Right renal cortex interstitium (tissue), 3 donors: ENCODE data around the gene KRI1. TPM values are rescaled to one million over a fixed set of nuclear protein-coding genes. Genes with fewer than 3 reads are reported as not detected.

Experiments used
- DNase-seq, 3 donors: peaks; one replicate each; pipeline ENCODE4 v3.0.0-alpha.2; 2013; ENCODE audit warnings: low read depth in 3 of 3, low spot score in 2 of 3
- polyA plus RNA-seq, 3 donors: library from polyadenylated mRNA; unstranded; fragments of 120-200 nt; gene quantifications; one replicate each; pipeline ENCODE4 v1.2.1, GENCODE V29; 2013; ENCODE audit not compliant: insufficient read length in 3 of 3

KRI1 gene
- polyA plus RNA-seq, result 10 to 100 TPM; 28.7 to 38.8 (median 37.1) TPM

DNA sequence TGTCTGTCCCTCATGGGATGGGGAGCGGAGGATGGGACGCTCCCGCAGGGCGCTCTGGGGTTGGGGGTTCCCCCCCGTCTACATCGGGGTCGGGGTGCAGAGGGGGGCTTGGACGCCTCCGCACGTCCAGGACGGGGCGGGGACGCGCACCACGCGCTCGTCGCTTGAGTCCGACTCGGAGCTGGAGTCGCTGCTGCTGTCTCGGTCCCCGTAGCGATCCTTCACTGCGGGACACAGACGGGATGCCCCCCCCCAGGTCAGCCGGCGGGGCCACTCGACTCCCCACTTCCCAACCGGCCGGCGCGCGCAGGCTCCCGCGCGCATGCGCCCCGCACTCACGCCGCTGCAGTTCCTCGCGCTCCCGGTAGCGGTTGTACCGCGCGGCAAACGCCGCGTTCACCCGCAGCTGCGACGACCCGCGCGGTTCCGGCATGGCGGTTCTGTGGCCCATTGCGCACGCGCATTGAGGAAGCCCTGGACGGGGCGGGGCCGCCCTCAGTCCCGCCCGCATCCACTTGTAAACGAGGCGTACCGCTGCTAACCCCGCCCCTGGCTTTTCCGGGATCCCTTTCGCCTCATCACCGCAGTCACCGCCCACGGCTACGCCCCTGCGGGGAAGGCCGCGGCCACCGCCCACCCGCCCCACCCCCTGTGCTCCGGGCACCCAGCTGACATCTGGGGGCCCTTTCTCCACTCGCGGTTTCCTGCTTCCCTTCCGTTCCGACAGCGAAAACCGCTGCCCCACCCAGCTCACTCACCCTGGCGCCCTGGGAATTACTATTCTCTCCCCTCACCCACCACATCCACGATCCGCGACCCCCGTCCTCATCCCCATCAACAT lies at the start of gene KRI1:
Gene KRI1, minus strand, starts transcription at position 444 of the 841 bp plus-strand sequence. Its CDS starts 11 bp downstream, at position 433.
- peak; percentile 86 to 94 (median 90) for DNase-seq

DNA sequence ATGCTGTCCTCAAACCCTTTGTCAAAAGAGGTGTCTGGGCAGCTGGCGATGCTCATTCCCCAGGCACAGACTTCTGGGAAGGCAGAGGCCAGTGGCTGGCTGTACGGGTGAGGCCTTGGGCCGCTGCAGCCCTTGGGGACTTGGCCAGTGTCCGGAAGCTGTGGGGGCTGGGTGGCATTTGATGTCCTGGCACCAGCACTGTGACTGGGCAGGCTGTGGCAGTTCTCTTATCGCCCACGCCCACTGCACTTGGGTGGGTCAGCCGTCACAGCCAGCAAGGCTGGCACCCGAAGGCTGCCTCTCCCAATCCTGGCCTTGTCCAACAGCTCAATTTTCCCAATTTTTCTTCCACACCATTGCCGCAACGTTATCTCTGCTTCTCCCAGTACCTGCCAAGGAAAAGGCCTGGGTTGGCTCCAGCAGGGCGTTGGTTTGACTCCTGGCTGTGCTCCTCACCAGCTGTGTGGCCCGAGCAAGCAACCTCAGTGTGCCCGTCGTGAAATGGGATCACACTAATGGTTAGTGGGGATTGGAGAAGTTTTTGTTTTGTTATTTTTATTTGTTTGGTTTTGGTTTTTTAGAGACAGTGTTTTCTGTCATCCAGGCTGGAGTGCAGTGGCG lies 46.8 kb upstream of the KRI1 start:
- no peak for DNase-seq

DNA sequence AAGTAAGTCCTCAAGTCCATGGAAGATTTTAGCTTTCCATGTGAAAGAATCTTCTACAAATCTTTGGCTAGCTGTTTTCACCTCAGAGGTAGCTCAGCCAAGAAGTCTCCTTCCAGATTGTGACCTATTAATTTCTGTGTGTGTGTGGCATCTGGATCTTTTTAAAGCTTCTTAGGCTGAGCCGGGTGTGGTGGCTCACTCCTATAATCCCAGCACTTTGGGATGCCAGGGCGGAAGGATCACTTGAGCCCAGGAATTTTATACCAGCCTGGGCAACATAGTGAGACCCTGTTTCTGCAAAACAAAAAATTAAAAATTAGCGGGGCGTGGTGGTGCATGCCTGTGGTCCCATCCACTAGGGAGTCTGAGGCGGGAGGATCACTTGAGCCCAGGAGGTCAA lies 46.1 kb upstream of the KRI1 start:
- no peak for DNase-seq

DNA sequence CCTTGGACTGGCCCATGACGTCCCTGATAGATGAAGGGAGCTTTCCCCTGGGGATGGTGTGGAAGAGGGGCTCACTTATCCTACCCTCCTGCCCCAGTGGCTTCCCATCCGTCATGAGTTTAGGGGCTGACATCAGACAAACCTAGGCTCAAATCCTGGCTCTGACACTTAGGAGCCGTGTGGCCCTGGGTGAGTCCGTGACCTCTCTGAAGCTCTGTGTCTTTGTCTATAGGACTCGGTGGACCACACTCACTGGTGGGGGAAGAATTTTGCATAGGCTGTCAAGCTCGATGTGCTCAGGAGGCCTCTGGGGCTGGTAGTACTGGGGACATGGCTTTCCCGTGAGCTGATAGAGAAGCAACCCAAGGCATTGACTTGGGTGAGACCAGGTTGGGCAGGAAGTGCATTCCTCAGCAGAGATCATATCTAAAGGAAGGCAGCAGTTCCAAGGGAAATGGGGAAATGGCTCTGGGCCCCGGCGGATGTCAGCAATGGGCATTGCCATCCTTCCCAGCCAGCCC lies 38.7 kb upstream of the KRI1 start:
- DNase-seq, result no peak

DNA sequence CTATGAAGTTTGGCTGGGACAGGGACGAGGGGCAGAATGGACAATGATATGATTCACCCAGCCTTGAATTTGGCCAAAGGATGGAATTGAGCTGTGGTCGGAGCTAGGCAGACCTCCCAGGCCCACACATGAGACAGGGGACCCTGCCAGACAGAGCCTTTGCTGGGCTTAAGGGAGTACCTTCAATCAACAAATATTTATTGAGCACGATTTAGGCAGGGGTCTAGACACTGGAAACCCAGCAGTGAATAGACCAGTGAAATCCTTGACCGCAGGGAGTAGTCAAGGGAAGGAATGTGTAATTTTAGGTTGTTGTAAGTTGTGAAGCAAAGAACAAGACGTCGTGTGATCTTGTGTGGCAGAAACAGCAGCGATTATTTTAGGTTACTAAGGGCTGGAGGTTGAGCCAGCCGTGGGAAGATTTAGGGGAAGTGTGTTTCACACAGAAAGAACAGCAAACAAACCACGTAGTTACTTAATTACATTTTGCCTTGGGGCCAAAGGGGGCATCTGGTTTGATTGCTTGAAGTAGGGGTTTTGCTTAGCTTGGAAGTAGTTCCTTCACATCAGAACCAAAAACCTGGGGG lies 38.2 kb upstream of the KRI1 start:
- no peak for DNase-seq

DNA sequence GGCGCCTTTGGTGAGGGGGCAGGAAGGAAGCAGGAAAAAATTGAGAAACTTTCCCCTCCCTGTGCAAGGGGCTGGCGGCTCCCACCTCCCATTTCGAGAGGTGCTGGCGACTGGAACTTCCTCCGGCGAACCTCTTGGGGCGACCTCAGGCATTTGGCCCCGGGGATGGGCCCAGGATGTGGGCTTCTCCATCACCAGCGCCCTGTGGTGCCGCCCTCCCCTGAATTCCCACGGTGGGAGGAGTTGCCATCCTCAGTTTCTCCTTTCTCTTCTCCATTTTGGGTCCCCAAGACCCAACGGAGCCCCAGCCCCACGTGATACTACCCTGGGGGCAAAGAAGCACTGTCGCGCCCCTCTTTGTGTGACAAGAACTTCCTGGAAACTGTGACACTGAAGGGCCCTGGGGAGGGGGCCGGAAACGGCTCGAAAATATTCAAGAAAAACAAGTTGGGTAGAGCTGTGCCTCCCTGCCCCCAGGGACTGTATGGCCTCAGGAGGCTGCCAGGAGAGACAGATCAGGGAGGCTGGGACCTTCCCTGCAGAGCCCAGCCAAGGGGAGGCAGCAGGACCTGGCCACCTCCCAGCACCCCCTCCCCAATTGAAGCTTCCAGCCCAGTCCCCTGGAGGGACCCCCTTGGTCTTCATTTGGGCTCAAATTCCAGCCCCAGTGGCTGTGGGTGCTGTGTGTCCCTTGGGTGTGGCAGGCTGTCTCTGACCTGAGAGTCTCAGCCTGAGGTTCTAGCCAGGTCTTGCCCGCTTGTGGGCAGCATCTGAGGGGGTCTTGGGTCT lies 37.5 kb upstream of the KRI1 start:
- no peak for DNase-seq

DNA sequence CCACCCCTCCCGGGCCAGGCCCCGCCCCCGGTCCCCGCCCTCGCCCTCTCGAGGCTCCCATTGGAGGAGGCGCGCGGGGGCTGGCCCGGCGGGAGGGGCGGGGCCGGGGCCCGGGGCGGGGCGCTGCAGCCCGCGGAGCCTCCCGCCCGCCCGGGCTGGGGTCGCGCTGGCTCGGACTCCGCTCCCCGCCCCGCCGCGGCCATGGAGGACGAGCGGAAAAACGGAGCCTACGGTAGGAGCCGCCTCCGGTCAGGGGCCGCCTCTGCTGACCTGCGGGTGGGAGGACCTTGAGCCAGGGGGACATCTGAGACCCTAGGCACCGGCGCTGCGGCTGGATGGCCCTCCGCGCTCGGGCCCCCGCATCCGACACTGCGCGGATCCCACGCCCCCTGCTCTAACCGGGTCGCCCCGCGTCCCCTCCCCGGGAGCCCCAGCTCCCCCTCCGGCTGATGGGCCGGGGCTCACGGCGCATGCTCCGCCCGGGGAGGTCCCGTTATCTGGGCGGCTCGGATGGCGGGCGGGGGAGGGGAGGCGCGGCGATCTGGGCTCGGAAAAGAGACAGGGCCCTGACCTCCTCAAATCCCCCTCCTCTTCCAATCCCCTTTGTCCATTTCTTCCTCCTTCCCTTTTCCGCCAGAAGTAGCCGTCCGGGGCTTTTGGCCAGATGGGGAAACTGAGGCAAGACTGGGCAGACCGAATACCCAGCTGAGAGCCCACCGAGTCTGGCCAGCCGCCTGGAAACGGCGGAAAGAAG lies 36.7 kb upstream of the KRI1 start:
- peak in 2 of 3 donors; percentile 49 for DNase-seq

DNA sequence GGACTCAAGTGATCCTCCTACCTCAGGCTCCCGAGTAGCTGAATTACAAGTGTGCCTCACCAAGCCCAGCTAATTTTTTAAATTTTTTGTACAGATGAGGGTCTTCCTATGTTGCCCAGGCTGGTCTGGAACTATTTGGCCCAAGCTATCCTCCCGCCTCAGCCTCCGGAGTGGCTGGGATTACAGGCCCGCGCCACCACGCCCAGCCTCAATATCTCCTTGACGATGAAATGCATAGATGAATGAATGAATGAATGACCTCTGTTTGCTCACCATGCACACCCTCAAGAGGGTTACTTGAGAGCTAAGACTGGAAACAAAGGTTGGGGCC lies 36.2 kb upstream of the KRI1 start:
- DNase-seq, result no peak

DNA sequence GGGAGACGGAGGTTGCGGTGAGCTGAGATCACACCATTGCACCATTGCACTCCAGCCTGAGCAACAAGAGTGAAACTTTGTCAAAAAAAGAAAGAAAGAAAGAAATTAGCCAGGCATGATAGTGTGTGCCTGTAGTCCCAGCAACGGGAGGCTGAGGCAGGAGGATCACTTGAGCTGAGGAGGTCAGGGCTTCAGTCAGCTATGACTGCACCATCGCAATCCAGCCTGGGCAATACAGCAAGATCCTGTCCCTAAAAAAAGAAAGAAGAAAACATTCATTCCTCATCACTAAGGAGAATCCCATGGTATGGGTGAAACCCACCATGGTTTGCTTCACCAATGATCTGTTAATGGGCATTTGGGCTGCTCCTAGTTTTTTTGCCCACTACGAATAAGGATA lies 34.3 kb upstream of the KRI1 start:
- DNase-seq, result no peak

DNA sequence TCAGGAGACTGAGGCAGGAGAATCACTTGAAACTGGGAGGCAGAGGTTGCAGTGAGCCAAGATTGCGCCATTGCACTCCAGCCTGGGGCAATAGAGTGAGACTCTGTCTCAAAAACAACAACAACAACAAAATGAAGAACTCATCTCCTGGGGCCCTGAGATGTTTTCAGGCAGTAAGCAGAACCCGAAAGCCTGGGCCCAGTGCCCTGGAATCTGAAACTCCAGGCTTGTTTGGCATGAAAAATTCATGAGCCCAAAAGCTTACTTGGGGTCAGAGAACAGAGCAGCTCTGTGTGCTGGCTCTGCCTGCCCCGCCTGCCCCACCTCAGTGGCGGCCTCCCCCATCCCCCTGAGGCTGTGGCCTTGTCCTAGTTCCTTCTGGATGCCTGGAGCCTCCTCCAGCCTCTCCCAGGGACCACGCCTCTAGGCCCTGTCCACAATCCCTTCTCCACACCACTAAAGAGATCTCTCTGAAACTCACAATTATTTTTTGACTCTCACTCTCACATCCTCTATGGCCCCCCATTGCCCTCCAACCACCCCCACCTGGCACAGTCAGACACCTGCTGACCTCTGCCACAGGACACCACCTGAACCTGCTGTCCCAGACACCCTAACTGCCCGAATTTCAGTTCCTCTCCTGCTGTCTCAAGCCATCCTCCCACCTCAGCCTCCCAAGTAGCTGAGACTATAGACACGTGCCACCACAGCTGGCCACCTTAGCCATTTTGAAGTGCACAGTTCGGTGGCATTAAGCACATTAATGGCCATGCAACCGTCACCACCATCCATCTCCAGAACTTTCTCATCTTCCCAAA lies 28.2 kb upstream of the KRI1 start:
- DNase-seq, result no peak

DNA sequence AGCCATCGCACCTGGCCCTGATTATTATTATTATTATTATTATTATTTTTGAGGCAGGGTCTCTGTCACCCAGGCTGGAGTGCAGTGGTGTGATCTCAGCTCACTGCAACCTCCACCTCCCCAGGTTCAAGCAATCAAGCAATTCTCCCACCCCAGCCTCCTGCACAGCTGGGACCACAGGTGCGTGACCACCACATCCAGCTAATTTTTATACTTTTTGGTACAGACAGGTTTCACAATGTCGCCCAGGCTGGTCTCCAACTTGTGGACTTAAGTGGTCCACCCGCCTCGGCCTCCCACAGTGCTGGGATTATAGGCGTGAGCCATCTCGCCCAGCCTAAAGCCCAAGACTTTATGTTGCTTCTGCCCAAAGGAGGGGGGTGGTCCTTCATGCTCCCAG lies 27.3 kb upstream of the KRI1 start:
- DNase-seq, result no peak

DNA sequence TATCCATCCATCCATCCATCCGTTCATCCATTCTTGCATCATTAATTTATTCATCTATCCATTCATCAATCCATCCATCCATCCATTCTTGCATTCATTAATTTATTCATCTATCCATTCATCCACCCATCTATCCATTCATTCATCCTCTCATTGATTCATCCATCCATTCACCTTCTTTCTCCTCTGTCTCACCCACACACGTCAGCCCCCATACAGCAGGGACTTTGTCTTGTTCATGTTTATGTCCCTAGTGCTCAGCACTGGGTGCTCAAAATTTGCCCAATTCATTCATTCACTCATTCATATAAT lies 22.0 kb upstream of the KRI1 start:
- DNase-seq, result no peak

DNA sequence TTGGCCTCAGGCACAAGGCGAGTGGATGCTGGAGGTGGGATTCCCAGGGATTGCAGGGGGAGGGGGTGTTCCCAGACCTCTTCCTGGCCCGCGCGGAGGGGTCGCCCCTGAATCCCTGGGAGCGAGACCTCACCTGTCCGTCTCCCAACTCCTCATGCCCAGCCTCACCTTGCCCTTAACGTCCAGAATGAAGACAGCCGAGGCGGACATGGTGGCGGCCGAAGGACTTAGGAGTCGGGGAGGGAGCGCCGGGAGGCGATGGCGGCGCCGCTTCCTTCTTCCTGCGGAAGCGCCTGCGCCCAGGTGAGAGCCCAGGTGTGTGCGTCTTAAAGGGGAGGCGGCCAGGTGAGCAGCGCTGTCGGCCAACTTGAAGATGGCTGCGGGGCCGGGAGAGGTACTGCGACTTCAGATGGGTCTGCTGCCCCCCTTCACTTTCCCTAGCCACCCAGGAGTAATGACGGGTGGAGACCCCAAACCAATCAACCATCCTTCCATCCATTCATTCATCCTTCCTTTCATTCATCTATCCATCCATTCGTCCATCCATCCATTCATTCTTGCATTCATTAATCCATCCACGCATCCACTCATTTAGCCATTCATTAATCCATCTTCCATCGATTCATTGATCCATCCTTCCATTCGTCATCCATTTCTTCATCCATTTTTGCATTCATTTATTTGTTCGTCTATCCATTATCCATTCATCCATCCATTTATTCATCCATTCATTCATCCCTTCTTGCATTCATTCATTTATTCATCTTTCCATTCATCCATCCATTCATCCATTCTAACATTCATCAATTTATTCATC lies 21.4 kb upstream of the KRI1 start, which contains the start of gene AP1M2:
Gene AP1M2, minus strand, starts transcription at position 291 of the 817 bp plus-strand sequence. Its CDS starts 81 bp downstream, at position 210.
- DNase-seq, result no peak

DNA sequence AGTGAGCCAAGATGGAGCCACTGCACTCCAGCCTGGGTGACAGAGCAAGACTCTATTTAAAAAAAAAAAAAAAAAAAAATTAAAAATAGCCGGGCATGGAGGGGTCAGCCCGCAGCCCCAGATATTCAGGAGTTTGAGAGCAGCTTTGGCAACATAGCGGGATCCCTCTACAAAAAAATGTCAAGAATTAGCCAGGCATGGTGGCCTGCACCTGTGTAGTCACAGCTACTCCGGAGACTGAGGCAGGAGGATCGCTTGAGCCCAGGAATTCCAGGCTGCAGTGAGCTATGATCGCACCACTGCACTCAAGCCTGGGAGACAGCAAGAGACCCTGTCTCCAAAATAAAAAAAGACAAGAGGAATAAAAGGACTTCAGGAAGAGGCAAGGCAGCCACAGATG lies 20.6 kb upstream of the KRI1 start:
- no peak for DNase-seq

DNA sequence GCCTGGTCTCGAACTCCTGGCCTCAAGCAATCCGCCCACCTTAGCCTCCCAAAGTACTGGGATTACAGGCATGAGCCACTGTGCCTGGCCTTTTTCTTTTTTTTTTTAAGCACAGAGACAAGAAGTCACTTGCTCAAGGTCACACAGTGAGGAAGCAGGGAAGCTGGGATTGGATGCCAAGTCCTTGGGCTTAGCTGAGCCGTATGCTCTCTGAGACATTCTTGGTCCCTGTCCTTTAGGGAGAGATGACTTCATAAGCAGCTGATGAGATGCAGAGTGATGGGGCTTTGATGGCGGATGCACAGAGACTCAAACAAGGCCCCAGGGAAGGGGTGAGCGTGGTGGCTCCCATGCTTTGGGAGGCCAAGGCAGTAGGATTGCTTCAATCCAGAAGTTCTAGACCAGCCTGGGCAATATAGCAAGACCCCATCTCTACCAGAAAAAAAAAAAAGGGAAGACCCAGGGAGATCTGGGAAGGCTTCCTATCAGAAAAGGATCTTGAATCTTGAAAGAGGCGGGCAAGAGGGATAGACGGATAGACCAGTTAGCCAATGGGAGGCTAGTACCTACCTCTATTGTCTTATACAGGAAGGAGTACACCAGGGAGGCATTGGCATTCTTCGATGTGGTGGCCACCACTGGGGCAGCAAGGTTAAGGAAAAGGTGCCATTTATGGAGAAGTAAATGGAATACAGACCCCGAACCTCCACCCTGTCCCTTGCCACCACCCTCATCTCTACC lies 17.4 kb upstream of the KRI1 start:
- DNase-seq, result no peak

DNA sequence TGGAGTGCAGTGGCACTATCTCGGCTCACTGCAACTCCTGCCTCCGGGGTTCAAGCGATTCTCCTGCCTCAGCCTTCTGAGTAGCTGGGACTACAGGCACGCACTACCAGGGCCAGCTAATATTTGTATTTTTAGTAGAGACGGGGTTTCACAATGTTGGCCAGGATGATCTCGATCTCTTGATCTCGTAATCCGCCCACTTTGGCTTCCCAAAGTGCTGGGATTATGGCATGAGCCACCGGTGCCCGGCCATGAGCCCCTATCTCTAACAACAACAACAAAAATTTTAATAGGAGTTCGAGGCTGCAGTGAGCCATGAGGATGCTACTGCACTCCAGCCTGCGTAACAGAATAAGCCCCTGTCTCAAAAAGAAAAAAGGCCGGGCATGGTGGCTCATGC lies 16.3 kb upstream of the KRI1 start:
- no peak for DNase-seq

DNA sequence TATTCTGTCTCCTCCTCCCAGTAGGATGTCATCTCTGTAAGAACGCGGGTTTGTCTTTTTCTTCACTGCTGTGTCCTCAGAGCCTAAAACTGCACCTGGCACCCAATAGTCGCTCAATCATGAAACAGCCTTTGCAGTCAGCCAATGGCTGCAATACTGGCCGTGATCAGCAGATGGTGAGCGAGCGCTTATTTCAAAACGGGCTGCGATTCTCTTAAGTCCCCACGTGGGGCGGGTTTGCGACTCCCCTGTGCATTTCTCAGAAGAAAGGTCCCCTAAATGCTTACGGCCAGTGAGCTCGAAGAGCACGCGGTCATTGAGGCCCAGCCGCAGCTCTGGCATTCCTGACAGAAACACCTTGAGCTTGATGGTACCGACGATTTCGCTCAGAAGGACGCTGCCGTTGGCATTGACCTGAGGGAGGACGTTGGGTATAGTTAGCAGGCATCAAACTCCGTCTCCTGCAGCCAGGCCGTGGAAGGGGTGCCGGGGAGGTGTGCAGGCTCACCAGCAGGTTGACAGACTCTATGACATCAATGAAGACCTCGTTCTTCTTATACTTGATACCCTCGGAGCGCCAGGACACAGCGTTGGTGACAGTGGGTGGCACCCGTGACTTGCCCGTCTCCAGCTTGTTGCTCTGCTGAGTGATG lies 15.3 kb upstream of the KRI1 start:
- peak in 1 of 3 donors; percentile 84 for DNase-seq
